GM12891 (cell line): ENCODE measurements around the gene TNFRSF13B.

Experiments
- PAX5 ChIP-seq: IDR thresholded peaks from 2 replicates; pipeline ENCODE4 v1.6.1; 2011; ENCODE audit warnings: low read length, moderate library complexity, mild to moderate bottlenecking; ENCODE audit not compliant: insufficient read depth, severe bottlenecking
- POLR2A ChIP-seq: IDR thresholded peaks from 2 replicates; pipeline ENCODE4 v1.6.1; 2011; ENCODE audit warnings: low read depth, low read length, control low read depth
- POLR2AphosphoS5 ChIP-seq: IDR thresholded peaks from 2 replicates; pipeline ENCODE4 v1.6.1; 2011; ENCODE audit warnings: low read depth, low read length, control low read depth
- POU2F2 ChIP-seq: IDR thresholded peaks from 2 replicates; pipeline ENCODE4 v1.6.1; 2011; ENCODE audit warnings: low read depth, mild to moderate bottlenecking, control low read depth, low read length, moderate library complexity
- SPI1 ChIP-seq: IDR thresholded peaks from 2 replicates; pipeline ENCODE4 v1.6.1; 2011; ENCODE audit warnings: low read depth, low read length, control low read depth
- TAF1 ChIP-seq: IDR thresholded peaks from 2 replicates; pipeline ENCODE4 v1.6.1; 2011; ENCODE audit warnings: low read depth, low read length, control low read depth

- TF ChIP-seq POLR2A = no peak
- no peak for TF ChIP-seq POLR2AphosphoS5
- TF ChIP-seq TAF1 = no peak
- TF ChIP-seq PAX5 = no peak
- no peak for TF ChIP-seq POU2F2
- TF ChIP-seq SPI1 = no peak
These were observed 54.1 kb downstream of the TNFRSF13B start for GRCh38 chr17:16917671-16918394.
